SIG-M5 (cell line): ENCODE results near the gene NPAS3.

ENCODE experiments used
- DNase-seq: peaks from one replicate; lab custom pipeline; 2025; lab: John Stamatoyannopoulos, UW

Gene NPAS3

DNA sequence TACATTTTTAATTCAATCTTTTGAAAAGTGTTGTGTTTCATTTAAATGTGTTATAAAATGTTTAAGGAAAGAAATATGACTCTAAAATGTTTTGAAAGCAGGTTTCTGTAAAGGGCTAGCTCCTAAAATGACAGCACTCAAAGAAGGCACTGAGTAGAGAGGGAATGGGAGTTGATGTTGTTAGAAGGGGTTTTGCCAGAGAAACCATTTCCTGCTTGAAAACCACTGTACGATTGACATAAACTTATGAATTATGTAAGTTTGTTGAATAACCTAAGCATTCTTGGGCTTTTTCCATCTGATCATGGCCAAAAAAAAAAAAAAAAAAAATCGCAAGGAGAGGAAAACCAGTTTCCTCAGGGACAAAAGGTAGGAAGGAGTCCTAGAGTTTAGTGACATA lies 778.2 kb downstream of the NPAS3 start:
- DNase-seq: no peak

DNA sequence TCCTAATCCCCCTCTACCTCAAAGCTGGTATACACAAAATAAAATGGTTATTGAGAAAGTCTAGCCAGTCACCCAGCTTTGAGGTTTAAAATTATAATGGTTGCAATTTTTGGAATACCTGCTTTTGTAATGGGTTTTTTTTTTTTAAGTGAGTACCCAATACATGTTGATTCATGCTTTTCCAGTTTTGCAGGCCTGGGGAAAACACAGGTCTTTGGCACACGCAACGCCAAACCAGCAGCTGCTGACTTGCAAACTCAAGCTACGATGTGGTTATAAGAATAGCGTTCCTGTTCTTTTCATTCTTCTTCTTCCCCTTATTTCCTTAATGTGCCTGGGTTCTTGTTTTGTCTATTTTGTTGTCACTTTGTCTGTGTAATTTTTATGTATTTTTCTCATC lies 779.2 kb downstream of the NPAS3 start:
- DNase-seq: no peak

DNA sequence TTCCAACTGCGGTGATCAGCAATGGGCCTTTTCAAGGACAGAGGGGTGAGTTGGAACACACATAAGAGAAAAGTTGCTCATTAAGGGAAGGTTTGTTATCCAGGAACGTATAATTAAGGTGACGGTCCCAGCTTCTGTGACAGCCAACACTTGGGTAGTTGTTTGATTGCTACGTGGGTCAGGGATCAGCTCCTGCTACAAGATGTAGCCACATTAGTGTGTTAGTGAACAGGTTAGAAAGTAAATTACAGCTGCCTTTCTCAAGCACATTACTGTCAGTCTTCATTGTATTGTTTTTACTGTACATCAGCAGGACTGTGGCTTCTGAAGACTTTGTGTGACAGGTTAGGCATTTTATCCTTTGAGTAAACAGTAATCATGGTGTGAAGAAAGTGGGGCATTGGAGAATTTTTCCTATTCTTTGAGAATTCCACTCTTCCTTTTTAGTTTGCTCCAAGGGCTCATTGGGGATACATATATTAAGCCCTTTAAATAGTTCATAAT lies 781.7 kb downstream of the NPAS3 start:
- DNase-seq: no peak

DNA sequence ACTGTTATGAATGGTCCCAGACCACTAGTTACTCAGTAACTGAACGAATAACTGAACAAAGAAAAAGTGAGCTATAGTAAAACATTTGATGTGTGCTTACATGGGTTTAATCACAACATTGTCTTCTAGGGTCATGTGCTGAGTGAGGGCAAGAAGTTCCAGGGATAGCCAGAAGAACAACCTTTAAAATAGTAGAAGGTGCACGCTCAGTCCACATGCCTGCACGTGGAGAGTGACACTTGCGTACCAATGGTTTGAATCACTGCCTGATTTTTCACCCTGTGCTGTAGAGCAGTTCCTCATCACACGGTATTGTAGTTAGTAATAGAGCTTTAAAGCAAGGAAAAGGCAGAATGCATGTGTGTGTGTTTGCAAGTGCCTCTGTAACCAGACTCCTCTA lies 788.0 kb downstream of the NPAS3 start:
- no peak for DNase-seq

DNA sequence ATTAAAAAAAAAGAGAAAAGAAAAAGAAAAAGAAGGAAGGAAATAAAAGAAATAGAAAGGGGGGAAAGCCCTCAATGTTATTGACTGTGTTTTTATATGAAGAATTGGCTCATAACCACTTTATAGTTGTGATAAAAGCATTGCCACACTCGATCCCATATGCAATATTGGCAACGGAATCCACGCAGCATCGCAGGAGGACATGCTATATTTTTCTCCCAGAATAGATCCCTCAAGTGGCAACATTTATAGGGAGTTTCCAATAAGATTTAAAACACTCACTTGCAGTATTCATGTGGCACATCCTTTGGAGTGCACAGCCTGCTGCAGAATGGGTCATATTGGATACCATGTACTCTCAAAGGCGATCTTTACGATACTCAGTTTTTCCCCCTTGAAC lies 788.9 kb downstream of the NPAS3 start:
- DNase-seq: no peak

DNA sequence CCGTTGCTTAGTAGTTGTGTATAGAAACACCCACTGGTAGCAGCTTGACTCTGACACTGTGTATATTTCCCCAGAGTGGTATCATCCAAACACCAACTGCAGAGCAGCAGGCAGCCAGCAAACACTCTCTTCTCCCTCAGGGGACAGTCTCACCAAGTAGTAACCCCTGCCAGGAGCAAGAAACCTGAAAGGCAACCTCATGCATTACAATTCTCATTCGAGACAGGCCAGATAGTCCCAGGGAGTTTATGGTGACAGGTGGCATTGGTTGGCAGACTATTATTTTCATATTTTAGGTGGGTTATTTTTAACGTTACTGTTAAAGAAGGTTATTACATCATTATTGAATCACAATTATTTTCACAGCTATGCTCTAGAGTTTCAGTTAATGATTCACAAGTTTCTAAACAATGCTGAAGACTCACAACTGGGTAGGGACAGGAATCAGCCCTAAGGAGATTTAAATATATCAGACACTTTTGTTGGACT lies 789.4 kb downstream of the NPAS3 start:
- no peak for DNase-seq

DNA sequence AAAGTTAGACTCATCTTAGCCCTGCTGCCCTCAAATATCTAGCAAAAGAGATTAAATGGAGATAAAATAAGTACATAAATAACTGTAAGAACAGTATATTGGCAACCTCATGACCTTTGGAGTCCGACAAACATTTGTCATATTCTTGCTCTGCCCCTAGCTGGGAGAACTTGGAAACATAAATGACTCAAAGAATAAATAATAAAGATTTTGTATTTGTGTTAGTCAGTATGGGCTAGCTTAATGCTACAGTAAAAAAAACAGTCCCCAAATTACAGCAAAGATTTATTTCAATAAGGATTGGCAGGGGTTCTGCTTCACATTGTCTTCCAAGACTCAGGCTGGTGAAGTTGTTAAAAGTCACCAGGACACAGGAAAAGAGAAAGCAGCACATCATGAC lies 791.5 kb downstream of the NPAS3 start:
- no peak for DNase-seq

DNA sequence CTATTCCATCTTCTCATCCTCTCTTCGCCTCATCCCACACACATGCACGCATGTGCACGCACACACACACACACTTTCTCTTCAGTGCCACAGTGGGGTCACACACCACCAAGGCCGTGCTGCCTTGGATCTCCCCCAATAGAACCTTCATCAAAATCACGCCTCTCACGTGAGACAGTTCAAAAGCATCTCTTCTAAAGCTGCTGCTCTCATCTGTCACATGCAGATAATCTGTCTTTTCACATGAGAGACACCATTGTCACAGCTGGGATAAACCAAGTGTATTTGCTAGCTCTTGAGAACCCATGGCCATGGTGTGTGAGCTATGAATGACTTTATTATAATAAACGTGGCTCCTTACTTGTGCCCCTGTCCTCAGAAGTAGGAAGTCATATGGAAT lies 793.5 kb downstream of the NPAS3 start:
- no peak for DNase-seq

DNA sequence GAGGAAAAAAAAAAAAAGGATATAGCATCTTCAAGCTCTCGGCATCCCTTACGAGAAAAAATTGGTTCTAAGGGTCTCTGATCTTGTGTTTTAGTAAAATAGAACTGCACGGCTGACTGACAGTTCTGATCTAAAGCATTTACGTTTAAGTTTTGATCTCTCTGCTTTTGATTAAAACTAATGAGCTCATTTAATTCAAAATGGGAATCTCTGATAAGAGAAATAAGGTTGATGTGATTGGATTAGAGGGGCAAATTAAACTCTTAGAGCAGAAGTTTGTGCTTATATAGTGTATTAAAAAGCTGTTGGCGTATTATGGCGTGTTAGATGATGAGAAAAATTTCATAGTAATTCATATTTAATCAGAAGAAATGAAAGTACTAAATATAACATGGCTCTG lies 794.6 kb downstream of the NPAS3 start:
- DNase-seq: no peak

DNA sequence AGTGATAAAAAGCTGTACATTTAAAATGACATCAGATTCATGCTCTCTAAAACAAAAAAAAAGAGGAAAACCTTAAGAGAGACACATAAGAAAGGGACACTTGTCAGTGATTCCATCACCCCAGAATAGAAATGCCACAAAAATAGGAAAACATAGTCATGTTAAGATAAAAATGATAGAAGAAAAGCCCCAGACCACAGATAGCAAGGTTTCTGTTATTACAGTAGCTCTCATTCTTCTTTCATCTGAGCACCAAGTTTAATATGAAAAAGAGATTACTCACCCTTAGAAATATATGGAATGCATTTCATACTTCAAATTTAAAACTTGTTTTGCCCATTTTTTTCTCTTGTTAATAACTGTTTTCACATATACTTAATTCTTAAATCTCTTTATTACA lies 795.0 kb downstream of the NPAS3 start:
- DNase-seq: no peak

DNA sequence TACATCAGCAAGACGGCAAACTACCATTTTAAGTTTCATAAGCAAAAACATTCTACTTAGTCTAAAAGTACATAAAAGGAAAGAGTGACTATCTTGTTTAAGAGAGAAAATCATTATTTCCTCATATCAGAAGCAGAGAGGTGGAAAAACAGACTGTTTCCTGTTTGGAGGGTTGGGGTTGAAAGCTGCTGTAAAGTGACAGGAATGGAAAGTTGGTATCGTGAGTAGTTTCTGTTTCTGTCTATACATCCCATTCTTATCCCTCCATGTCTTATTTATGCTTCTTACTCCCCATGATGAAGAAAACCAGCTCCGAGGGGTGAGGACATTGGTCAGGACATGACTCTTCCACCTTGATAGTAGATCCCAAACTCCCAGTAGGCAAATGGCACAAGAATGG lies 795.7 kb downstream of the NPAS3 start:
- DNase-seq: no peak

DNA sequence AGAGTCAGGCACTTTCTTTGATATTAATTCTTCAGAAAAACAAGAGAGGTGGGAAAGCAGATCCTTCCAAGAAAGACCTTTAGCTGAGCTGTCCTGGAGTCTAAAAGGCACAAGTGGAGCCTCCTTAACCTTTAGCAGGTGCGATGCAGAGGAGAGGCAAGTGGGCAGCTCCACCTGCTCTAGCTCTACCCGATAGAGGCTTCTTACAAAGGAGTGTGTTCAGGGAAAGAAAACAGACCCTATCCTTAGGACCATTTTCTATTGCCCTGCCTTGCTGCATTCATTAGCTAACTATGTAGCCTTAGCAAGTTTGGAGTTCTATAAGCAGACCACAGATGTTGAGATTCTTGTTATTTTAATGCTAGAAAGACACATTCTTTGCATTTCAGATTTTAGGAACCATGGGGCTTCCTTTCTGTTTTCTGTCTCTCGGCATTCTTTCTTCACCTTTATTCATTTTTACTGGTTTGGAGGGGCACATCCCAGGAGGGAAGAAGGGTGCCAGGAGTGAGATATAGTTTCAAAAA lies 797.7 kb downstream of the NPAS3 start:
- no peak for DNase-seq

DNA sequence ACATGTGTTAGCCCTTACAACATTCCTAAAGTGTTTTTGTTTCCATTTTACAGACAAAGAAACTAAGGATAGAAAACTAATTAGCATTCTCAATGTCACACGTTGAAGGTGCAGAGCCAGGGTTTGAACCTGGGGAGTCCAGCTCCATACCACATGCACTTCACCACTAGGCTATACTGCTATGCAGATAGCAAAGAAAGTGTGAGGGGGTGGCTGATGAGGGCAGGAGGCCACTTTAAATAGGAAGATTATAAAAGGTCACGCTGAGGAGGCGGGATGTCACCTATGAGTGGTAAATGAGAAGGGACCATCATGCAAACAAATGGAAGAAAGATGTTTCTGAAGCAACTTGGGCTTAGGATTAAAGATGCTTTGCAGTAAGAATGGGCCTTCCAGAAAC lies 798.3 kb downstream of the NPAS3 start:
- DNase-seq: no peak

DNA sequence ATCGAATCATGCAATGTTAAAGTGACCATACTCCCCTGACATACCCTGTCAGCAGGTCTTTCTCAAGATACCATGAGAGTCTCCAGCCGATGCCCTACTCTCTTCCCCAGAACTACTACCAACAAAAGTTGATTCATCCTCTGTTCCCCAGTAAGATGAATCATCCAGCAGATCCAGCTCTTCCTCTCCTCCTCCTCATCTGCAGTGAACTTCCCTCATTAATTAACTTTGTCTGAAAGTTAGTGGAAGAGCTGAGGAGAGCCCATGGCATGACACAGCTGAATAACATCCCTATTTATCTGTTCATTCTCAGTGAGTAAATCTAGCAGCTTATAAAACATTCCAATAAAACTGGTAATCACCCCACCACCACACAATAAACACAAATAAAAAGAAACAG lies 798.8 kb downstream of the NPAS3 start:
- no peak for DNase-seq

DNA sequence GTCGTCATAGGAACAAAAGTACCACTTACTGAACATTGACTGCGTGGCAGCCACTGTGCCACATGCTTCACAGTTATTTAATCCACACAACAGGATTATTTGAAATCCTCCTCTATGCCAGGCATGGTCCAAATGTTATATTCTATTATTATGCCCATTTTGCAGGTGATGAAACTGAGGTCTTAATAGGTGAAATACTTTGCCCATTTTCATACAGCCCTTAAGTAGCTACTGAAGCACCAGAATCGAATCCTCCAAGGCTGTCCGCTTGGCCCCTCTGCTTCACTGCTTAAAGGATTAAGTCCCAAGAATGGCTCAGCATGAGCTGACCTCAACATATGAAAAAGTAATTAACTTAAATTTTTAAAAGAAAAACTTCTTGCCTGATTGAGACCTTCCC lies 799.4 kb downstream of the NPAS3 start:
- DNase-seq: no peak

DNA sequence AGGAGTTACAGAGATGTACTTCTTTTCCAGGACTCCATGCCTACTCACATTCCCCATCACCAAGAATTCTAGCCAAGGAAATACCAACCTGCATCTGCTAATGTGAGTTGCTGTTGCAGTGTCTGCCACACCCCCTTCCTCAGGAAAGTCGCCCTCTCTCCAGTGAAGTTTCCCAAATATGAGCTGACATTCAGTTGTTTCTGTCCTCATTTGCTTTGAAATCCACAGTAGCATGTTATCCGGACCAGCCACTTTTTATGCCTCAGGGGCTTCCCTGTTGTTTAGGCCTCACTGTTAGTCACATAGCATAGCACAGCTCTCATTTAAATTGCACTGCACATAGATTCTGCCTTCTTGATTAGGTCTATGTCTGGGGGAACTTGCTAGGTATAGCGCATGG lies 799.8 kb downstream of the NPAS3 start:
- no peak for DNase-seq

DNA sequence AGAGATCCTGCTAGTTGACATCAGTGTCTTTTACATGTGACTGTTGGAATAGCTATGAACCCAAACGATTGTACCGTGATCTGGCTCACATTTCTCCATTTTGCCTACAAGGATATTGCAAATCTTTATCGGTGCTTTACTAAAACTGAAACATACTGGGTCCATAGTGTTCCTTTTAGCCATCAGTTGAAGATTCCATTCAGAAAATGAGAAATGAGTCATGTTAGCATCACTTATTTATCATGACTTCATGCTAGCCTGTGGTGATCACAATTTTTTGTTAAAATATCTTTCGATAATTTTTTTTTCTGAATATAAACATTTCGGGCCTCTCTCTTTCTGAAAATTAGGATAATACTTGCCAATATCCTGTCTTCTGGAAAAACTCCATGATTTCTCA lies 801.9 kb downstream of the NPAS3 start:
- DNase-seq: no peak

DNA sequence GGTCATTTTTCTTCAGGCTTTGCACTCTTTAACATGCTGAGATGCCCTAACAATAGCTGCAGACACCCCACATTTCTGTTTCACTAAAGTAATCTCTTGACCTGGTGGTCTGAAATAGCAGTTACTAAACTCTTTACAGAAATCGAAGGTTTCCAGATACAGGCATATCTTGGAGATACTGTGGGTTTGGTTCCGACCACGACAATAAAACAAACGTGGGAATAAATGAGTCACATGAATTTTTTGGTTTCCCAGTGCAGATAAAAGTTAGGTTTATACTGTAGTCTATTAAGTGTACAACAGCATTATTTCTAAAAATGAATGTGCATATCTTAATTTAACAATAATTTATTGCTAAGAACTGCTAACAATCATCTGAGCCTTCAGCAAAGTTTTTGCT lies 803.5 kb downstream of the NPAS3 start:
- DNase-seq: no peak

DNA sequence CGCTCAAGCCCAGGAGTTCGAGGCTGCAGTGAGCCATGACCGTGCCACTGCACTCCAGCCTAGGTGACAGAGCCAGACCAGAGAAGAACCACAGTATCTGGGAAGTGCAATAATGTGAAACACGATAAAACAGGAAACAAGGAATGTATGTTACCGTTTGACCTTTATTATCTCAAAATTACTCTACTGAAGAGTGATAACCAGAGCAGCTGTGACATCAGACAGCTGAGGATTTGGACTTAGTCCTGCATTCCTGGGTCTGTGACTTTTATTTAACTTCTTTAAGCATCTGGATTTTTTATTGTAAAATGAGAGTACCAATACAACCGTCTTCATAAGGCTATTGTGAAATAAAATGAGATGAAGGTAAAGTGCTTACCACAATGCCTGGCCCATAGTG lies 806.5 kb downstream of the NPAS3 start:
- no peak for DNase-seq

DNA sequence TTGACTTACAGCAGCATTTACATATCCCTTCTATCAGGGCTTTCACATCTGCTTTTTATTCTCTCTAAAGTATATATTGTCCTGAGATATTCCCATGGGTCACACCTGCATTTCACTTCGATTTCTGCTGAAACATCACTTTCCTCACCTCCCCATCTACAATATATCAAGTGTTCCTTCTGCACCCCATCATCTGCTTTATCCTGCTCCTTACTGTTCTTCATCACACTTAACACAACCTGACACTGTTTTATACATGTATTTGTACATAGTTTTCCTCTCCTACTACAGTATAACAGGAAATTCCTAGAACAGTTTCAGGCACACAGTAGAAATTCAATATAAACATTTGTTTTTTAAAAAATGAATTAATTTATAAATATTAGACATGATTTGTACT lies 809.1 kb downstream of the NPAS3 start:
- DNase-seq: no peak

DNA sequence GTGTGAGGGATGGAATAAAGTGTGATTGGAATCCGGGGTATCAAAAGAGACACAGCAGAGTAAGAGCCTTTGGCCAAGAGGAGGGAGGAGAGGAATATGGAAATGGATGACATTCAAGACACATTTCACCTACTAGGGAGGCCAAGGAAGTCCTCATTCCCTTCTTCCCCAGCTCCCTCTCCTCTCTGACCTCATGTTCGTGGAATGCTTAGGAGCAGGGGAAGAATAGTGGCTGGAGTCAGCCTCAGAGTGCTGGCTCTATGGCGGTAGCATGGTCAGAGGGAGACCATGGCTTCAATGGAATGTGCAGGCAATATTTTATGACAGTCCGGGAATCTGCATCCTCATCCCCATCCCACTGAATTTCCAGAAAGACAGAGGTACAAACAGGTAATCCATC lies 815.6 kb downstream of the NPAS3 start:
- DNase-seq: no peak

DNA sequence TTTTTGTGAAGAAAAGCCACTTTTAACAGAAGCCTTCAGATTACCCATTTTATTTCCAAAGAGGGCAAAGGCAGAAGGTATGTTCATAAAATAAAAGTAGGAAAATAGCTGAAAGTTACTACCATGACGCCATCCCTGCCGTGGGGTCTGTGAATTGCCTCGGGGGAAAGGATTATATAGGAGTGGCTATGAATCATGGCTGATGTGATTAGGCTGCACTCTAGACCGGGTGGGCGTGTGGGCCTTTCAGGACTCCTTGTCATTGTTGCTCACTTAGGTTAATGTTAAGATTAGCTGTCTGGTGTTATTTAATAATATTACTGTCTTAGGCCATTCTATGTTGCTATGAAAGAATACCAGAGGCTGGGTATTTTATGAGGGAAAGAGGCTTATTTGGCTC lies 816.7 kb downstream of the NPAS3 start:
- no peak for DNase-seq

DNA sequence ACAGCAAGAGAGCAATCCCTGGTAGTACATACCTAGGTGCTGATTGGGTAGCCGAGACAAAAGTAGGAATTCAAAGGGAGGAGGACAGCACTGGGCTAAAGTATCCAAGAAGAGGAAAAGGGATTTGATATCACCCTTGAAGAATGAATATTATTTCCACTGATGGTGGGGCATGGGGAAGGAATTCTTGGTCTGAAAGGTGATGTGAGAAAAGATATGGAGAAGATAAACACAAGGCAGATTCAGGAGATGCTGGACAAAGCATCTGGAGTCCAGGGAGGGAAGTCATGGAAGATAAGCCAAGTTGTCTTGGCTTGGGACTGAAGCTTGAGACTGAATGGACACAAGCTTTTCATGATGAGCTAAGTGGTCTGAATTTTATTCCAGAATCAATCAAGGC lies 818.2 kb downstream of the NPAS3 start:
- DNase-seq: no peak

DNA sequence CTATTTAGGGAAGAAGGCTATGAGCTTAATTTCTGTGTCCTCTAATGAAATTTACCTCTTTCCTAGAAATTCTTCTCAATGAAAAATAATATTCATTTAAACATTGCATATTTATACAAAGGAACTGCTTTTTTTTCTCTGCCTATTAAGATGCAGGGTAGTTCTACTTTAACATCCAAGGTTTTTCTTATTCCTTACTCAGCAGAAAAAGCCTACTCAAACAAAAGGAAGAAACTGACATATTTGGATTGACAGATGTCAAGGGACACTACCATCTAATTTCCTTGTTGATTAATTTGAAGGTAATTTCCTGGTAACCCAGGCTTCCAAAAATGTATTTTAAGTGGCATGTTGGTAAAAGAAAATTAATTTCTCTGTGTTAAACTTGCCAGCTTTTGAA lies 819.9 kb downstream of the NPAS3 start:
- no peak for DNase-seq
